Right atrium auricular region (tissue), 2 donors: ENCODE measurements around the gene RASD1. TPM values are rescaled to one million over a fixed set of nuclear protein-coding genes. Genes with fewer than 3 reads are reported as not detected.

Experiments
- DNase-seq: peaks from one replicate; pipeline ENCODE4 v3.0.0-alpha.2; 2019; ENCODE audit warnings: low spot score
- H3K27ac ChIP-seq, 2 donors: fragments of 200-600 bp; sonication (generic); 1 replicate in 1 of 2; 2 replicates in 1 of 2; pipeline ENCODE4 v1.5.1; 2016 to 2019
- H3K27me3 ChIP-seq, 2 donors: fragments of 200-600 bp; sonication (generic); one replicate each; pipeline versions ENCODE4 v1.5.1 to v1.6.0; 2017 to 2019
- H3K36me3 ChIP-seq: fragments of 200-600 bp; sonication (generic); one replicate; pipeline ENCODE4 v1.5.1; 2016
- H3K4me1 ChIP-seq, 2 donors: fragments of 200-600 bp; sonication (generic); one replicate each; pipeline versions ENCODE4 v1.5.1 to v1.6.0; 2017 to 2019
- H3K4me3 ChIP-seq, 2 donors: fragments of 200-600 bp; sonication (generic); 1 replicate in 1 of 2; 2 replicates in 1 of 2; pipeline ENCODE4 v1.5.1; 2017 to 2019; ENCODE audit warnings: mild to moderate bottlenecking in 1 of 2, moderate library complexity in 1 of 2
- H3K9me3 ChIP-seq, 2 donors: fragments of 200-600 bp; sonication (generic); one replicate each; pipeline ENCODE4 v1.5.1; 2019
- total RNA-seq, 2 donors: library from RNA; depleted of rRNA; stranded (reverse); fragments of >200 nt; gene quantifications; one replicate each; pipeline ENCODE4 v1.1.0, GENCODE V29; 2016
- TF ChIP-seq, protein P1 (sequence below), 2 donors: fragments of 200-600 bp; sonication (generic); IDR thresholded peaks; one replicate each; pipeline ENCODE4 v1.5.1; 2019; ENCODE audit warnings: antibody characterized with exemption in 2 of 2

Gene RASD1
- total RNA-seq, 2 donors from 2014 or later = 37.9 to 131 TPM

DNA sequence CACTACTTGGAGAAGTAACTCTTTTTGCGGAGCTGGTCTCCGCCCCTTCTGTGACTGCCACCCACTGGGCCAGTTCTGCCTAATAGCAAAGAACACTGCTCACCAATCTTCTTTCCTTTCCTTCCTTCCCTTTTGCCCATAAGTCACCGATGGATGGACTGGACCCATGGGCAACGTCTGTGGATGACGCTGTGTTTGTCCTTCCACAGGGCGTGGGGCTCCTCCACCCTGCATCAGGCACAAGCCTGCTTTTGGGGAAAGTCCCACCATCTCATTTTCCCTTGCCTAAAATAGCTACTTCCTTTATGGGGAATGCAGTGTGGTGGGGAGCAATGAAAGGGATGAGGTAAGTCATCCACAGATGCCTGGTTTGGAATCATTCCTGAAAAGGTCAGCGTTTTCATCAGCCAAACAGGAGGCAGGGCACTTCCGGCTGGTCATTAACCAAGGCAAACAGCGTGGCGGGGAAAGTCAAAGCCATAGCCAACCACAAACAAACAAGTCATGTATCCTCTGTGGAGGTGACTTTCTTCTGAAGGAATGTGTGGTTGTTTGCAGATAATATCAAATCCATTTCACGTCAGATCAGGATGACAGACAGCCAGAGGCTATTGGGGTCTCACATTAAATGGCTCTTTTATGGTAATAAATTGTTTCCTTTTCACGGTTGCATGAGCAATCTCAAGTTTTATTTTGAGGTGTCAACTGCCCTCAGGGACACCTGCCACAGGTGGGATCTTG is 50.1 kb downstream of the RASD1 start:
- Histone ChIP-seq H3K9me3 (no peaks in the 10 kb centered on the region), H3K27ac (no peak overlapping the region), H3K4me1 (peaks cover 0 to 11% of the 10 kb centered on the region in 2 donors), H3K27me3 (no peaks in the 10 kb centered on the region), H3K4me3 (no peak overlapping the region), H3K36me3 (no peaks in the 10 kb centered on the region)
- DNase-seq = no peak
- TF ChIP-seq, protein P1, sequence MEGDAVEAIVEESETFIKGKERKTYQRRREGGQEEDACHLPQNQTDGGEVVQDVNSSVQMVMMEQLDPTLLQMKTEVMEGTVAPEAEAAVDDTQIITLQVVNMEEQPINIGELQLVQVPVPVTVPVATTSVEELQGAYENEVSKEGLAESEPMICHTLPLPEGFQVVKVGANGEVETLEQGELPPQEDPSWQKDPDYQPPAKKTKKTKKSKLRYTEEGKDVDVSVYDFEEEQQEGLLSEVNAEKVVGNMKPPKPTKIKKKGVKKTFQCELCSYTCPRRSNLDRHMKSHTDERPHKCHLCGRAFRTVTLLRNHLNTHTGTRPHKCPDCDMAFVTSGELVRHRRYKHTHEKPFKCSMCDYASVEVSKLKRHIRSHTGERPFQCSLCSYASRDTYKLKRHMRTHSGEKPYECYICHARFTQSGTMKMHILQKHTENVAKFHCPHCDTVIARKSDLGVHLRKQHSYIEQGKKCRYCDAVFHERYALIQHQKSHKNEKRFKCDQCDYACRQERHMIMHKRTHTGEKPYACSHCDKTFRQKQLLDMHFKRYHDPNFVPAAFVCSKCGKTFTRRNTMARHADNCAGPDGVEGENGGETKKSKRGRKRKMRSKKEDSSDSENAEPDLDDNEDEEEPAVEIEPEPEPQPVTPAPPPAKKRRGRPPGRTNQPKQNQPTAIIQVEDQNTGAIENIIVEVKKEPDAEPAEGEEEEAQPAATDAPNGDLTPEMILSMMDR (IDR thresholded peaks at IDR 0.05) = no peak

- Histone ChIP-seq H3K9me3 (no peaks in the 10 kb centered on the region), H3K4me1 (peaks cover 0 to 11% of the 10 kb centered on the region in 2 donors), H3K4me3 (no peak overlapping the region), H3K27me3 (no peaks in the 10 kb centered on the region), H3K36me3 (no peaks in the 10 kb centered on the region), H3K27ac (no peak overlapping the region)
- DNase-seq = no peak
- TF ChIP-seq, protein P1 (IDR thresholded peaks at IDR 0.05) = no peak
Measured at GRCh38 chr17:17445296-17445924, 50.8 kb downstream of the RASD1 start.

Other genes with a start within 250 kb of the RASD1 start
- 10 to 100 TPM; 46.0 to 65.5 TPM for gene COPS3, start 215.1 kb downstream of the RASD1 start, total RNA-seq
- gene NT5M, start 193.0 kb downstream of the RASD1 start, total RNA-seq = 1 to 10 TPM; 4.3 to 6.7 TPM
- 10 to 100 TPM; 36.7 to 41.0 TPM for gene MED9, start 19.4 kb downstream of the RASD1 start, total RNA-seq
- gene PEMT, start 95.3 kb upstream of the RASD1 start, total RNA-seq = 10 to 100 TPM; 27.8 to 37.7 TPM
- 10 to 100 TPM; 23.8 to 24.9 TPM for gene RAI1, start 185.1 kb upstream of the RASD1 start, total RNA-seq